COLO668 (cell line): ENCODE data around the gene FHAD1.
"Not testable (repeated sequence)": the region's sequence is repeated elsewhere in the genome, so short reads cannot be mapped to it uniquely, and the experiment has no call there.

Source experiments
- DNase-seq: peaks from one replicate; lab custom pipeline; 2025; ENCODE audit not compliant: unreplicated experiment; lab: John Stamatoyannopoulos, UW

The FHAD1 gene

GRCh38 chr1:15412175-15412800, 165.3 kb downstream of the FHAD1 start:
- DNase-seq, result no peak

GRCh38 chr1:15412843-15413242, 165.8 kb downstream of the FHAD1 start:
- no peak for DNase-seq

- DNase-seq, result no peak
Measured at GRCh38 chr1:15413563-15414444, 166.8 kb downstream of the FHAD1 start.

- peak; percentile 49 for DNase-seq
Measured at GRCh38 chr1:15414445-15414983, 167.5 kb downstream of the FHAD1 start.

GRCh38 chr1:15417059-15417934, 170.3 kb downstream of the FHAD1 start:
- DNase-seq, result no peak

DNA sequence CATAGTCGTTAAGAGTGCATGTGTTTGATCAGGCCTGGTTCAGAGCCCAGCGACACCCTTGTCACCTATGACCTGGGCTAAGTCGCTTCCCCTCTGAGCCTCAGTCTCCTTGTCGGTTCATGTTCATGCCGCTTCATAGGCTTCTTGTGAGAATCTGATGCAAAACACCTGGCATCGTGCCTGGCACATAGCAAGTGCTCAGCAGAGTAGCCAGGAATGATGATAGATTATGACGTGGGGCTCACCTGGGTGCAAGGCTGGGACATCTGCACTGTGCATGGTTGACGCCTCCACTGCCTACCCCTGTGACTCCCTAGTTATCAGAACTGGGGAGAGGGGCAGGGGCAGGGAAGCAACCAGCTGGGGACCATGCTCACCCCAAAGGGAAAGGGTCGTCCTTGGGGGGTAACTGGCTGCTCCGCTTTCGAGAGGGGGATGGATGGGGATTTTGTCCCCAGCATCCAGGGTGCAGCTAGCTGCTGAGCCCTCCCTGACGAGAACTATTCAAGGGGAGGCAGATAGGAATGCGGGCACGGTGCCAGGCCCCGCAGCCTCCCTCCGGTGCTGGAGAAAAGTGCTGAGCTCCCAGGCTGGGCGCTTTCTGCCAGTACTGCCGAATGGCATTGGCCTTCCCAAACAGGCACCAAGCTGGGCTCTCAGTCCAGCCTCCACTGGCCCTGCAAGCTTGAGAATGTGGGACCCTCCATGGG, 171.9 kb downstream of the FHAD1 start:
- DNase-seq, result no peak

DNA sequence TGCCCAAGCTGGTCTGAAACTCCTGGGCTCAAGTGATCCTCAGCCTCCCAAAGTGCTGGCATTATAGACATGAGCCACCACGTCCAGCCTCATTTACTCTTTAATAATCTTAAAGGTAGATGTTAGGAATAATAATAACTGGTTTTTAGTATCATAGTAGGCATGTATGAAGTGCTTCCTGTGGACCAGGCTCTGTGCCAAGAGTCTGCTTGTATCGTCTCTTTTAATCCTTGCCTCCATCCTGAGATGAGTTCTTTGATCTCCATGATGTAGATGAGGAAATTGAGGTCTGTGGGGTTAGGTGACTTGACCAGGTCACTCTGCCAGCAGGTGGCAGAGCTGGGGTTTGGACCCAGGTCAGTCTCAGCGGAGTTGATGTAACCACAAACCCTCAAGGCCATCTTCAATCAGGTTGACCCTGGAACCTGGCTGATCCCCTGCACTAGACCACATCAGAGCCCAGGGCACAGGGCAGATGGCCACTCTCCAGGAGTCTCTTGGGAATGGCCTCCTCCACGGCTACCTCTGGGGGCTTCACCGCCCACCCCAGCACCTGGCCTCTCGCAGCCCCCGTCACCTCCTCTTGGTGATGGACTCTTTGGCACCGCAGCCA, 173.9 kb downstream of the FHAD1 start:
- DNase-seq, result no peak

- no peak for DNase-seq
Measured at GRCh38 chr1:15422871-15423270, 175.8 kb downstream of the FHAD1 start.

GRCh38 chr1:15423355-15424077, 176.5 kb downstream of the FHAD1 start:
- no peak for DNase-seq

DNA sequence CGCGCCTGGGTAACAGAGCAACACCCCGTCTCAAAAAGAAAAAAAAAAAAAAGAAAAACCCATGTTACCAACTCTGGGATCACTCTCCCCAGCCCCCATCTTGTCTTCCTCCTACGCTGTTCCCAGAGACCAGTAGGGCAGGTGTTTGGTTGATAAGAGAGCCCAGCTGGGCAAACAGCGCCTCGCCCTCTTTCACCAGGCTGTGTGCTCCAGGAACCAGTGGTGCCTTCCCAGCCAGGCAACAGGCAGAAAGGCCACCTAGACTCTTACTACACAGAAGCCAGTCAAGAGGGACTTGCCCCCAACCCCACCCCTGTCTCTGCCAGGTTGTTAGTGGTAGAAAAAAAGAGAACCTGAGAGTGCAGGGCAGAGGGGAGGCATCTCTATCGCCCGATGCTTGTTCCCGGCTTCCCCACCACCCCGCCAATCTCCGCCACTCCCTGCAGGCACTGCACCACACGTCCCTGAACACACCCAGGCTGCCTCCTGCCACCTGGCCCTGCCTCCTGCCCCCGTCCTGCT, 177.2 kb downstream of the FHAD1 start:
- peak; percentile 99 for DNase-seq

GRCh38 chr1:15424981-15425380, 178.0 kb downstream of the FHAD1 start:
- DNase-seq, result no peak

DNA sequence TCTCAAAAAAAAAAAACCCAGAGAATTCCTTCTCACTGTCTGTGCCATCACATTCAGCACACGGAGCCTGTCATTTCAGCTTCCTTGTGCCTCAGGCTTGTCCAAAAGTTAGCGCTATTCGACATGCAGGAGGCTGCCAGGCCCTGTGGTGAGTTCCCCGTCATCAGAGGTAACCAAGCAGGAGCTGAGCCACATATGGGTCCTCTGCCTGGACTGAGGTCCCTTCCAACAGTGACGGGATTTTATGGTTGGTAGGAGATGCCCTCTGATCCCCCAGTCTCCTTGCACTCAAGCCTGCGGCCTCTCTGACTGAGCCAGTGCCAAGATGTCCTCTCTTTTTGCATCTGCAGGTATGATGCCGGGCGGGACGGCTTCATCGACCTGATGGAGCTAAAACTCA, 178.5 kb downstream of the FHAD1 start:
- no peak for DNase-seq

- DNase-seq, result no peak
Measured at GRCh38 chr1:15425958-15426357, 178.9 kb downstream of the FHAD1 start.

- DNase-seq, result peak; percentile 33
Measured at GRCh38 chr1:15426492-15427279, 179.7 kb downstream of the FHAD1 start.

- no peak for DNase-seq
Measured at GRCh38 chr1:15427280-15427666, 180.2 kb downstream of the FHAD1 start.

DNA sequence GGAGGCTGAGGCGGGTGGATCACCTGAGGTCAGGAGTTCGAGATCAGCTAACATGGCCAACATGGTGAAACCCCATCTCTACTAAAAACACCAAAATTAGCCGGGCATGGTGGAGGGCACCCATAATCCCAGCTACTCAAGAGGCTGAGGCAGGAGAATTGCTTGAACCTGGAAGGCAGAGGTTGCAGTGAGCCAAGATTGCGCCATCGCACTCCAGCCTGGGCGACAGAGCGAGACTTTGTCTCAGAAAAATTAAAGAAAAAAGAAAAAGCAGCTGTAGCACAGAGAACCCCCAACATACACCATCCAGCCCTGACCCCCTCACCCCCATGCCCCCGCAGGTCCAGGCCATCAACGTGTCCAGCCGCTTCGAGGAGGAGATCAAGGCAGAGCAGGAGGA, 181.2 kb downstream of the FHAD1 start:
- not testable (repeated sequence) for DNase-seq

DNA sequence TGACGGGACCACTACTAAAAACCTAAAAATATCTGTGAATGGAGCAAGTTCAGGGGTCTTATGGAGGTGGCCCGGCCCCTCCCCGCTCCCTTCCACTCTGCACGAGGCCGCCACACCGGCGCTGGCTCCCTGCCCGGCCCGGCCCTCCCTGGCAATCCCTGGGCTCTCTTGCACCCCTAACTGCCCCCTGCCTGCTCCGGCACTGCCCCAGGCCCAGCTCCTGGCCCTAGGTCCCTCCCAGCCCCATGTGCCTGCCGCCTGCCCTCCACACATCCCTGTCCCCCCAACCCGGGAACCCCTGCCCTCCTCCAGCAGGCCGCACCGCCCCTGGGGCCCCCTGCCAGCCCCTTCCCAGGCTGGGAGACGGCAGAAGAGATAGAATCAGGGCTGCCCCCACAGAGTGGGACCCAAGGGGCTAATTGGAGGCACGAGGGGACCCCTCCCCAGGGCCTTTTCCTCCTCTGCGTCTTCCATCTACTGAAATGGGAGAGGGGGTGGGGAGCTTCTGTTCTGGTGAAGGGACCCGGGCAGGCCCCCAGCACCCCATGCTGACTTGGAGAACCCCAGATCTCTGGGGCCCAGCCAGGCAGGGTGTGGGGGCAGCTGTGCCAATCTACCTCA, 181.9 kb downstream of the FHAD1 start:
- DNase-seq, result no peak

- DNase-seq, result no peak
Measured at GRCh38 chr1:15429701-15430149, 182.7 kb downstream of the FHAD1 start.
